PFSK-1 (cell line): ENCODE measurements around the gene LANCL2.

Source experiments
- FOXP2 ChIP-seq: optimal IDR thresholded peaks from 2 replicates; pipeline ENCODE3; 2011; ENCODE audit warnings: borderline replicate concordance, control low read depth, inconsistent platforms; ENCODE audit not compliant: insufficient read depth; ENCODE audit errors: extremely low read length, extremely low read depth
- POLR2AphosphoS5 ChIP-seq: IDR thresholded peaks from 2 replicates; pipeline ENCODE4 v1.6.1; 2012; ENCODE audit warnings: low read depth, mild to moderate bottlenecking, control low read depth, low read length, moderate library complexity
- REST ChIP-seq, 2 experiments: IDR thresholded peaks; 2 replicates each; pipeline versions ENCODE4 v1.6.1 to v1.8.0; 2011 to 2012; ENCODE audit warnings: low read depth in 2 of 2, low read length in 2 of 2, control low read depth in 1 of 2, inconsistent platforms in 1 of 2, mild to moderate bottlenecking in 1 of 2, moderate library complexity in 1 of 2; ENCODE audit not compliant: insufficient read depth in 1 of 2
- SIN3A ChIP-seq: IDR thresholded peaks from 2 replicates; pipeline ENCODE4 v1.6.1; 2012; ENCODE audit warnings: mild to moderate bottlenecking, low read length, moderate library complexity, borderline replicate concordance; ENCODE audit not compliant: insufficient read depth
- TAF1 ChIP-seq: IDR thresholded peaks from 2 replicates; pipeline ENCODE4 v1.6.1; 2012; ENCODE audit warnings: low read length, control low read depth, borderline replicate concordance; ENCODE audit not compliant: insufficient read depth

LANCL2 gene

GRCh38 chr7:55472928-55473725 is 108.0 kb downstream of the LANCL2 start:
- no peak for TF ChIP-seq POLR2AphosphoS5
- no peak for TF ChIP-seq SIN3A
- no peak for TF ChIP-seq REST (IDR thresholded peaks at IDR 0.05; ENCODE audit: insufficient read depth in 1 of 2, low read depth in 2 of 2, low read length in 2 of 2)
- no peak for TF ChIP-seq TAF1
- TF ChIP-seq FOXP2 = no peak

- TF ChIP-seq FOXP2 = no peak
- TF ChIP-seq POLR2AphosphoS5 = no peak
- TF ChIP-seq REST (IDR thresholded peaks at IDR 0.05; ENCODE audit: insufficient read depth in 1 of 2, low read depth in 2 of 2, low read length in 2 of 2) = no peak
- no peak for TF ChIP-seq SIN3A
- TF ChIP-seq TAF1 = no peak
Measured at GRCh38 chr7:55473932-55474331, 108.8 kb downstream of the LANCL2 start.

DNA sequence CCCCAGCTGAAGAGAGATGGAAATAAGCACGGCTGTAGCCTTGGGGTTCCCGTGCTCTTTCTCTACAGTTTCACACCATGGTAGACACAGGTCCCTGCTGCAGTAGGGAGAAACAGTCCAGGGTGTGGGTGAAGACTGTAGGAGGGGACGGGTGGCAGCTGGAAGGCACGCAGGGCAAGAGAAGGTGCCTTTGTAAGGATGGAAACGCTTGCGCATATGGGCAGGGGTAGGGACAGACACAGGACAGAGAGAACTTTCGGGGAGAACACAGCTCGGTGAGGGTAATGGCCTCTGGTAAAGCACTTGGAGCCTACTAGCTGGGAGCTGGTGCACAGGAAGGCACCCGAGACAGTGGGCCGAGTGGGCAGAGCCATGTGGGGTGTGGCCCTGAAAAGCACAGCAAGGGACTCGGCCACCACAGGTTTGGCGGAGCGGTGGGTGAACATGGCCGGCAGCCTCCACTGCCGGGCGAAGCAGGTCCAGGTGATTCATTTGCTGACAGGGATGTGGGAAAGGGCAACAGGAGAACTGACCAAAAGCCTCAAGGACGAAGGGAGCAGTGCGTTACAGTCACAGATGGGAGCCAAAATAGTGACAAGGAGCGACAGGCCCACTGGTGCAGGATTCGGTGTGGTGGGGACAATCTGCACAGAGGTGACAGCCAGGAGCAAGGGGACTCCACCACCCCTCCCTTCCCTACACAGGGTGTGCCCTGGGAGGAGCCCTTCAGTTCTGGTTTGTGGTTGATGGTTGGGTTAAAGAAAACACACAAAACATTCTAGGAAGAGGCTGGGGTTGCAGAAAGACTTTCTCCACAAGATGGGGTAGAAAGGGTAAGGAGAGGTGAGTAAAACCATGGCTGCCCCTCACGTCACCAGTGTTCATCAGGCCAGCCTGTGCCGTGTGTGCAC is 110.1 kb downstream of the LANCL2 start:
- no peak for TF ChIP-seq POLR2AphosphoS5
- no peak for TF ChIP-seq SIN3A
- no peak for TF ChIP-seq FOXP2
- no peak for TF ChIP-seq REST (IDR thresholded peaks at IDR 0.05; ENCODE audit: insufficient read depth in 1 of 2, low read depth in 2 of 2, low read length in 2 of 2)
- TF ChIP-seq TAF1 = no peak

- no peak for TF ChIP-seq REST (IDR thresholded peaks at IDR 0.05; ENCODE audit: insufficient read depth in 1 of 2, low read depth in 2 of 2, low read length in 2 of 2)
Measured at GRCh38 chr7:55475855-55476803, 111.0 kb downstream of the LANCL2 start.
